CD1c-positive myeloid dendritic cell (primary cell): Measurements from ENCODE around the gene RAD52.

Experiments
- DNase-seq: peaks from one replicate; pipeline ENCODE4 v3.0.0-alpha.2; 2016; ENCODE audit errors: extremely low spot score

Gene RAD52

DNA sequence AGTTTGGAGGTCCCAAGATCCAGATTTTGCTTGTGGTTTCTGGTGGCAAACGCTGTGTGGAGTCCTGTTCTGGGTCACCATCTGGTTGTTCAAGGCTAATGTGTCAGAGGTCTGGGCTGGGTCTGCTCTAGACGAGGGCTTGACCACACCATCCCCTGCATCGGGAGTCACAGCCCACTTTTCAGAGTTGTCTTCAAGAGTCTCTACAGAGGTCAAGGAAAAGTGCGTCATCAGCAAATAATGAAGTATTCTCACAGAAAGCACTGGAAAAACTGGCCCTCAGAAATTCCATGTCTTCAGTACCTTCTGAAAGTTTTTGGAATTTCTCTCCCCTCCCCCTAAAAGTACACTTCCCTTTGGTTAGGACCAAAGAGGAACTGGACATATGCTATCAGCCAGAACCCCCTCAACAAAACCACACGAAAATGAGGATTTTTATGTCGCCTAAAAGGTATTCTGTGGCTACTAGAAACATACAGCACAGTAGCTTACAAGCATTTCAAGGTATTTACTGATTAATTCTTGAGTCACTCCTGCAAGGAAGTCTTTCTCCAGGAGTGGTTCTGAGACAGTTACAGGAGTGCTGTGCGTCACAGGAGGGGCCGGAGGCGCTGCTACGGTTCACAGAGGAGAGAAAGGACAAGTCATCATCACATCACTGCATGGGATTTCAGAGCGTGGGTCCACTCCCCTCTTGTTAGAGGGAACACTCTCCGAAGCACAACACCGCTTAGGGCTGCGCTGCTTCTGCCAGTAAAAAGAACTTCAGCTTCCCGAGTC is 35.4 kb downstream of the RAD52 start:
- DNase-seq, result peak; percentile 40

DNA sequence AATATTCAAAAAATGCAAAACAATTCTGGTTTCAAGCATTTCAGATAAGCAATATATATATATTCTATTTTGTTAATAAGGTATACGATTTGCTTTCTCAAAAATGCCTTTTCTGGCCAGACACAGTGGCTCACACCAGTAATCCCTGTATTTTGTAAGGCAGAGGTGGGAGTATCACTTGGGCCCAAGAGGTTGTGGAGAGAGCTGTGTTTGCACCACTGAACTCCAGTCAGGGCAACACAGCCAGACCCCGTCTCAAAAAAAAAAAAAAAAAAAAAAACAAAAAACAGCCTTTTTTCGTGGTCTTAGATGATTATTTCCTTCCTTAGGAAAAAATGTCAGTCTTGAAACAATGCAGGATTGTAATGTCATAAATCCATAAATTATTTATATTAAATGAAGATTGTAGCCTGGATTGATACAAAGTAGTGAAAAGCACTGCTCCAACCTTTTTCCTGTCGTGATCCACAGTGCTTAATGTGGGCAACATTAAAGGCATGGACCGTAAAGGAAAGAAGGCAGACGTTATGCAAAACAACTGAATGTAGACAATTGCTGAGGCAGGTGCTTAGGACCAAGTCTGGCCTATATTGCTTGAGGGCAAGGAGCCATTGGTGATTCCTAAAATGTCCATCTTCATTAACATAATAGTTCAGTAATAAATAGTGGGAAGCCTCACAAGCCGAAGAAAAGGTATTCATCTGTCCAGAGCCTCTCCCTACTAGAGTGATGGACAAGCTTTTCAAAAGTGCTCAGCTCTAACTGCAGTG is 36.8 kb downstream of the RAD52 start:
- no peak for DNase-seq

DNA sequence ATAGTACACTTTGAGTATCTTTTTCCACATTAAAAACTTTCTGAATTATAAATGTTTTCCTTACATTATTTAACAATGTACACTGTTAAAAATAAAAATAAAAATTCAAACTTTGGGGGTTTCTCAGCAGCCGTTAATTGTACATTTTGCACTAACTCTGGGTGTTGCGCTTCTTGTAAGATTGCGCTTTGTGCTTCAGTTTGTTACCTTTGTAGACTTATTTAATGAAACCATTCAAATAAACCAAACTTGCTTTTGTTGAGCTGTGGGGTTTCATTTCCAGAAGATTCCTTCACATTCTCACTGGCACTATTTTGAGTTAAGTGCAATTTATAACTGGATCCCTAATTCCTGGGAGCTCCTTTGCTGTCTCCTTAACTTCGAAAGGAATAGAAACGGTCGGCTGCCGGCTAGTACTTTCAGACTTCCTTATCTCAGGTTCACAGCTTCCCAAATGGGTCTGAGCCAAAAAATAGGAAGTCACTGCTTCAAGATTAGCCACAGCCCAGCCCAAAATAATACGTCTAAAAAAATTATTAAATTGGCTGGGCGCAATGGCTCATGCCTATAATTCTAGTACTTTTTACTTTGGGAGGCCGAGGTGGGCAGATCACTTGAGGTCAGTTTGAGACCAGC is 38.2 kb downstream of the RAD52 start:
- DNase-seq, result peak; percentile 70

DNA sequence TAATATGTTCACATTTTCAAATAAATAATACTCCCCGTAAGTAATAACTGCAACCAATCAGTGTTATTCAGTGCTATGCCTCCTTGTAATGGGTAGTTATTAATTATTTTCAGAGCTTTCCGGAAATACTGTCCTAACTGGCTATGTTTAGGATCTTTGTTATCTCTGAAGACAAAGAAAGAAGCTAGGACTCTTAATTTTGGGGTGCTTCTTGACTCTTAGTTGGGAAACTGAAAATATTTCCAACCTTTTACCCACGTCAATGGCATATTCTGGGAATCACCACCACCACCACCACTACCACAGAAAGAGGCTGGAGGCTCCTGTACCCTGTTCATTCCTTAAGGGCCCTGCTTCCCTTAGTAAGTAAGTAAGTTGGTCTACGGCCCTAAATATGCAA is 39.1 kb downstream of the RAD52 start:
- no peak for DNase-seq

DNA sequence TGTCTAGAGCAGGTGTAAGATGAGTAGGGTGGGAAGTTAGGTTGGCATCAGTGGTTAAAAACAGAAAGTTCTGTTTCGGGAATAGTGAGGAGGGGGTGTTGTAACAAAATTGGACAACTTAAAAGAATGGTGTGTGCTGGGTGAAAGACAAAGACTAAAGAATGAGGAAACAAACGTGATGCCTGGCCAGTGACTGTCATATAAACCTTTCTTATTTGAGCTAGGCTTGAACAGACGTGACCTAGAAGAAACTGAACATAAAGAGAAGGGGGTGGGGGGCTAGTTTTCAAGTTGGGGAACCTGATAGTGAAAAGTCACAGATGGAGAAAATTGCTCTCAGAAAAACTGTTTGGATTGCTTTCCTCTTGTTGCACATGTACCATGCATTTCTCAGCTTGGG is 39.6 kb downstream of the RAD52 start:
- DNase-seq, result no peak

DNA sequence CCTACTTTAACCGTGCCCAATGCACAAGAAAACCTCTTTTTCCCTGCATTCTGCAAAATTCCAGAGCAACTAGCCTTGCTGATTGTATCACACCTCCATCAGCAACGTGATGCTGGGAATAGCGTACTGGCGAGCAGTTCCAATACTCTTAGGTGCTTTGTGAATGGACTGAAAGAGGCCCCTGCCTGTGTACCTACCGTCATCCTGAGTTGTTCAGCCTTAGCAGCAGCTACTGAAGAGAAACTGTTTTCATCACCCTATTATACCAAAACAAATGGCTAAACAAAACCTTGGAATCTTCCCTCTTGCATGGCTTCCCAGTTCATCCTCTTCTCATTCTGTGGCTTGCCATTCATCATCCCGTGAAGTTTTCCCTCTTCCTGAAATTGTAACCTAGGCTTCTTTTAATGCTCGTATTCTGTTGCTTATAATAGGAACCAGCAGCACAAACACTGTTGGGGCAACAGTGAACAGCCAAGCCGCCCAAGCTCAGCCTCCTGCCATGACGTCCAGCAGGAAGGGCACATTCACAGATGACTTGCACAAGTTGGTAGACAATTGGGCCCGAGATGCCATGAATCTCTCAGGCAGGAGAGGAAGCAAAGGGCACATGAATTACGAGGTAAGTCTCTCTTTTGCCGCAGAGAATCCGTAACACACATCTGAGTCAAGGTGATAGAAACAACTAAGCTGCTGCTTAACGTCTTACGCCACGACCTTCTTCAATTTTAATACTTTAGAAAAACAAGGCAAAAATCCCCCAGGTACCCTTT is 41.9 kb downstream of the RAD52 start:
- no peak for DNase-seq

DNA sequence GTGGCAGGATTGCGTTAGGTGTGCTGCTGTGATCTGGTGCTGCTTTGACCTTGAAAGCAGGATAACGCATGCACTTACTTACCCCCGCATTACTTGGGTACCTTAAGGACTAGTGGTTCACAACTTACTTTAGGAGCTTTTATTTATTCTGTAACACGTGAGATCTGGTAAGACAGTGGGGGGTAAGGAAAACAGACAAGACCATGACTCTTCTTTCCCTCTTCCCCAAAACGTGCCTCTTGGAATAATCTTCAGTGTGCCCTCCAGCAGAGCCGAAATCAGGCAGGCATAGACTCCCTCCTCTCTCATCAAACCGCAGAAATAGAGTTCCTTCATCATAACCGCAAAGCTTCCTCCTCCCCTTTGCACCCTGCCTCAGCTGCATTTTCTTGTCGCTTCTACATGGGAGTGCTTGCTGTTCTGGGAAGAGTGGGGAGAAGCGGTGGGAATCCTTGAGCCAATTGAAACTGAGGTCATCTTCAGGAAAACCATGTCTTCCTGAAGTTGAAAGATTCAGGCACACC is 43.4 kb downstream of the RAD52 start:
- no peak for DNase-seq

DNA sequence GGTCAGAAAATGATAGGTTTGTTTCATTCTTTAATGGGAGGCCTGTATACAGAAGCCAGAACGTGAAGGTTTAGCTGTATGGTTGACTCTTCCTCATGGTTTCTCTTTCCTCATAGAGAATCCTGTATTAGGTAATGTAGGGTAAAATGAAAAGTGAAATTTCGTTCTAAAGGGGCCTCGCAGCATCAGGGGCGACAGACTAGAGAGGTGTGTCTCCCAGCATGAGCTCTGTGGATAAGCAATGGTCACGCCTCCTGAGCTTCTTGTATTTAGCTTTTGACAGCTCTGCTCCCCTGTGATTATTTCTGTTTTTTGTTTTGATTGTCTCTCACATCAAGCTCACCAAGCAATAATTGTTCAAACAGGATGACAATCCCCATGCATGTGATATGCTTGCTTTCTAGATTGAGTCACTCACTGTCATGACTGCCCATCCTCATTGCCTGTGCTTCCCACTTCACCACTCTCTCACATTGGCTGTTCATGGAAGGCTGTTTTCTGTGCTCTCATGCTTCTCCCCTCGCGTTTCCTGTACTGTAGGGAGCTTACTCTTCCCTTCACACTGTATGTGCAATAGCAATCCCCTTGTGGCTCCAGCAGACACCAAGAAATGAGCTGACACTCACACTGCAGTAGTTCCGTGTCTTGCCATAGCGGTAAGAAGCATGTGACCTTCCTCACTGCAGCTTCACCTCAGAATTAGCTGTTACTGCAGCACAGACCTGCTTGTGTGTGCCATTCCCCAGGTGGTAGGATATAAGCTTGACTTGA is 44.0 kb downstream of the RAD52 start:
- DNase-seq, result peak; percentile 39

DNA sequence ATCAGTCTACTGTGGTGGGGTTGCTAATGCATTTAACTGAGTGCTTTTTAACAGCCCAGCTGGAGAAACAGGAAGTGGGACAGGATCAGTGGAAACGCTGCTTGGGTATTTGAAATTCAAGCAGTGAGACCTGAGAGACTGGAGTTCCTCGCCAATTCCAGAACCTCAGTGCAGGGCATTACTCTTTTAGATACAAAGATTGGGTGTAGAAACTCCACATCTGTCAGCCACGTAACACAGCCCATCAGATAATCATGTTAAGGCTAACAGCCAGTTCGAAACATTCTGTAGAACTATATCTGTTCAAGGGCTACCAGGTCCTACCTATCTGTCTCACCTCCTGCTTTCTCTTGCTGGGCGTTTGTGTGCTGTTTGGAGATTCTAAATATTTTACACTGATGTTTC is 45.5 kb downstream of the RAD52 start:
- peak; percentile 23 for DNase-seq

DNA sequence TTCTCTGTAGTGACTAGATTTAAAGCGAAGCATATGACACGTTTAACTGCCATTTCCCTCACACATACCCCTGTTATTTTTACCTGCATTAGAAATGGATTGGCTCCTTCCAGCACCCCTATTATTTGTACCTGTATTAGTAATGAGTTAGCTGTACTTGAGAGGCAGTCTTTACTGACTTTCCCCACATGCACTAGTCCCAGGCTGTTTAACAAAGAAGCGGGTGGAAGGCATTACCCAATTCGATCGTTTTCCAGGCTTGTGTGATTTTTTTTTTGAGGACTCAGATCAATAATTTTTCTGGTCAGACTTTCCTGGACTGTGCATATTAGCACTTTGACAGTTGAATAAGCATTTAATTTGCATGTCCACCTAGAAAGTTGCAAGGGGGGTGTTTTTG is 46.4 kb downstream of the RAD52 start:
- no peak for DNase-seq

DNA sequence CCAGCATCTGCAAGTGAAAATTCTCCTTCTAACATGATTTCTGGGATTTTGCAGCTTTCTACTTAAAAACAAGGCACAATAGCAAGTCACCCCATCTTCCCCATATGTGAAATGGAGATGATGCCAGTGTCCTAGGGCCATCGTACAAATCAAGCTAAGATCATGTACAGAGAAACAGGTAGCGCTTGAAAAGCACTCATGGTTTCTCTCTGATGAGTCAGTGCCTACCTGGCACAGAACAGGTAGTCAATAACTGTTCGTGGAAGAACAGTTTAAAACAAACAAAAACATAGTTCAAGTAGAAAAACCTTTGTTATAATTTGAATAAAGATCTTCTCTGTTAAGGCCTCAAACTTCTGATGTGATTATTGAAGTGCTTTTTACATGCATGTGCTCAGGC is 46.9 kb downstream of the RAD52 start:
- DNase-seq, result no peak

DNA sequence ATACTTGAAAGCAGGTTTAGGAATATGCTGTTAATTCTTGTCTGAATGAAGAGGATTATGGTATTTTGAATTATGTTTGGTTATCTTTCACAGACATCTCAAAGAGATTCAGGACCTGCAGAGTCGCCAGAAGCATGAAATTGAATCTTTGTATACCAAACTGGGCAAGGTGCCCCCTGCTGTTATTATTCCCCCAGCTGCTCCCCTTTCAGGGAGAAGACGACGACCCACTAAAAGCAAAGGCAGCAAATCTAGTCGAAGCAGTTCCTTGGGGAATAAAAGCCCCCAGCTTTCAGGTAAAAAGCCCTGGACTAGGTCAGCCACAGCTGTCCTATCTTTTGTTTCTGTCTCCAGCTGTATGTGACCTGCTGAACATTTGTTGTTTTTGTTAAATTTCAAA is 52.1 kb downstream of the RAD52 start:
- DNase-seq, result no peak

DNA sequence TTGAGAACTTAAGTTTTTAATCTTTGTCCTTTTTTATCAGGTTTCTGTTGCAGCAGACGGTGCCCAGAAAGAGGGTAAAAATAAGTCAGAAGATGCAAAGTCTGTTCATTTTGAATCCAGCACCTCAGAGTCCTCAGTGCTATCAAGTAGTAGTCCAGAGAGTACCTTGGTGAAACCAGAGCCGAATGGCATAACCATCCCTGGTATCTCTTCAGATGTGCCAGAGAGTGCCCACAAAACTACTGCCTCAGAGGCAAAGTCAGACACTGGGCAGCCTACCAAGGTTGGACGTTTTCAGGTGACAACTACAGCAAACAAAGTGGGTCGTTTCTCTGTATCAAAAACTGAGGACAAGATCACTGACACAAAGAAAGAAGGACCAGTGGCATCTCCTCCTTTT is 53.5 kb downstream of the RAD52 start:
- DNase-seq, result no peak

DNA sequence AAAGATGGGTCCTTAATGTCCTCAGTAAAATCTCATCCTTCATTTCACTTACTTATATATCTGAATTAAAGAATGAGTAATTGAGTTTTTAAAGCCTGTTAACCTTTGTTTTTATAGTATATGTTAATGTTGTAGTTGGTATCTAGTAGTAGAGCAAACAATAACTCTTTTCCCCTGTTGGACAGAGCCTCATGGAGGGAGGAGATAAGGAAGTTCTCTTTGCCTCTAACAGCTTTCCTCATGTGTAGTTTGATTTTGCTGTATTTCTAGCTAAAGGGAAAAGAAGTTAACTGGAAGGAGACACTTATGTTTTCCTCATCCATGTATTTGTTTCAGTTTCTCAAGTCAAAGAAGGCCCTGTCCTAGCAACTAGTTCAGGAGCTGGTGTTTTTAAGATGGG is 55.3 kb downstream of the RAD52 start:
- no peak for DNase-seq

DNA sequence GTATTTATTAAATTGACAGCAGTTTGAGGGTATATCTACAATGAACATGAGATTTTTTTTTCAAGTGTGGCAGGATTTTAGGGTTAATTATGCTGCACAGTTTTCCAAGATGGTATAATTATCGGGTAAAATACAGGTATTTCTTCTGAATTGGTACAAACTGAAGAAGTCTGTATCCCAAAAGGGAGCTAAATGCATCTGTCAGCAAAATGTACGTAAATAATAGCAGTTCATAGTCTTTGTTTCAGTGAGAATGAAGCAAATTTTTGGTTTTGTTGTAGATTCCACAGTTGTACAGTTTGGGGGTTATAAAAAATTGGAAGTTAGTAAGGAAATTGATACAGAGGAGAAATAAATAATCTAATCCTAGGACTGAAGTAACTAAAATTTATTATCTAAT is 63.3 kb downstream of the RAD52 start:
- no peak for DNase-seq

DNA sequence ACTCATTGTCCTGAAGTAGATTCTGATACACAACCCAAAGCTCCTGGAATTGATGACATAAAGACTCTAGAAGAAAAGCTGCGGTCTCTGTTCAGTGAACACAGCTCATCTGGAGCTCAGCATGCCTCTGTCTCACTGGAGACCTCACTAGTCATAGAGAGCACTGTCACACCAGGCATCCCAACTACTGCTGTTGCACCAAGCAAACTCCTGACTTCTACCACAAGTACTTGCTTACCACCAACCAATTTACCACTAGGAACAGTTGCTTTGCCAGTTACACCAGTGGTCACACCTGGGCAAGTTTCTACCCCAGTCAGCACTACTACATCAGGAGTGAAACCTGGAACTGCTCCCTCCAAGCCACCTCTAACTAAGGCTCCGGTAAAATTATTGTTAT is 63.8 kb downstream of the RAD52 start:
- no peak for DNase-seq

DNA sequence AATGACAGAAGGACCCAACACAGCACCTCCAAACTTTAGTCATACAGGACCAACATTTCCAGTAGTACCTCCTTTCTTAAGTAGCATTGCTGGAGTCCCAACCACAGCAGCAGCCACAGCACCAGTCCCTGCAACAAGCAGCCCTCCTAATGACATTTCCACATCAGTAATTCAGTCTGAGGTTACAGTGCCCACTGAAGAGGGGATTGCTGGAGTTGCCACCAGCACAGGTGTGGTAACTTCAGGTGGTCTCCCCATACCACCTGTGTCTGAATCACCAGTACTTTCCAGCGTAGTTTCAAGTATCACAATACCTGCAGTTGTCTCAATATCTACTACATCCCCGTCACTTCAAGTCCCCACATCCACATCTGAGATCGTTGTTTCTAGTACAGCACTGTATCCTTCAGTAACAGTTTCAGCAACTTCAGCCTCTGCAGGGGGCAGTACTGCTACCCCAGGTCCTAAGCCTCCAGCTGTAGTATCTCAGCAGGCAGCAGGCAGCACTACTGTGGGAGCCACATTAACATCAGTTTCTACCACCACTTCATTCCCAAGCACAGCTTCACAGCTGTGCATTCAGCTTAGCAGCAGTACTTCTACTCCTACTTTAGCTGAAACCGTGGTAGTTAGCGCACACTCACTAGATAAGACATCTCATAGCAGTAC is 64.6 kb downstream of the RAD52 start:
- DNase-seq, result no peak

DNA sequence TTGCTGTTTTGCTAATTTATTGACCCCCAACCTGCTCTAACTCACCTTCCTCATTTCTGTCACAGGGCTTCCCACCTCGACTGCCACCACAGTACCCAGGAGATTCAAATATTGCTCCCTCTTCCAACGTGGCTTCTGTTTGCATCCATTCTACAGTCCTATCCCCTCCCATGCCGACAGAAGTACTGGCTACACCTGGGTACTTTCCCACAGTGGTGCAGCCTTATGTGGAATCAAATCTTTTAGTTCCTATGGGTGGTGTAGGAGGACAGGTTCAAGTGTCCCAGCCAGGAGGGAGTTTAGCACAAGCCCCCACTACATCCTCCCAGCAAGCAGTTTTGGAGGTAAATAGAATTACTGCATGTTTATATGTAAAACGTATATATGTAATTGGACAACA is 68.8 kb downstream of the RAD52 start:
- no peak for DNase-seq

DNA sequence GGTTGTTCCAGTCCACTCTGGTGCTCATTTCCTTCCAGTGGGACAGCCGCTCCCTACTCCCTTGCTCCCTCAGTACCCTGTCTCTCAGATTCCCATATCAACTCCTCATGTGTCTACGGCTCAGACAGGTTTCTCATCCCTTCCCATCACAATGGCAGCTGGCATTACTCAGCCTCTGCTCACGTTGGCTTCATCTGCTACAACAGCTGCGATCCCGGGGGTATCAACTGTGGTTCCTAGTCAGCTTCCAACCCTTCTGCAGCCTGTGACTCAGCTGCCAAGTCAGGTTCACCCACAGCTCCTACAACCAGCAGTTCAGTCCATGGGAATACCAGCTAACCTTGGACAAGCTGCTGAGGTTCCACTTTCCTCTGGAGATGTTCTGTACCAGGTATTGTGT is 69.9 kb downstream of the RAD52 start:
- no peak for DNase-seq

DNA sequence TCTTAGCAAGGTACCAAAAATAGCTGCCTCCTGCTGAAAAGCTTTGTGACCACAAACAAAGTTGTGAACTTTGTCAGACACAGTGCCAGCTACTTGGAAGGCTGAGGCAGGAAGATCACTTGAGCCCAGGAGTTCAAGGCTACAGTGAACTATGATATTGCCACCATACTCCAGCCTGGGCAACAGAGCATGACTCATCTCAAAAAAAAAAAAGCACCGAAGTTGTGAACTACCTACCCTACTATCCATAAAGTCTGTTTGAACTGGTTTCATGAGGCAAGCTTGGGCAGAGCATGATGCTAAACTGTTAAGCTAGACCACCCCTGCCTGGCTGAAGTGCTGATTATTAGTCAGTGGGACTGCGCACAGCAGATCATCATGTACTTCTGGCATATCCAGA is 75.5 kb downstream of the RAD52 start:
- DNase-seq, result no peak

DNA sequence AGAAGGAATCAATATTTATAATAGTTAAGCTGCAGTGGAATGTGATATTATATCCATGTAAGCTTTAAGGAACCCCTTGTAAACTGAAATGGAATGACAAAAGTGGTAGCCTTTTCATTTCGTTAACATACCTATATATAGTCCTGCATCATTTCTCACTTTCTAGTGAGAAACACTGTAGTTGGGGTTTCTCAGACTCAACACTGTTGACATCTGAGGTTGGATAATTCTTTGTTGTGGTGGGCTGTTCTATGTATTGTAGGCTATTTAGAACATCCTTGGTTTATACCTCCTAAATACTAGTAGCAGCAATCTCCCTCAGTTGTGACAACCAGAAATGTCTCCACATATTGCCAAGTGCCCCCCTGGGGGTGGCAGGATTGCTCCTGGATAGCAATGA is 79.1 kb downstream of the RAD52 start:
- DNase-seq, result no peak
